Stomach (tissue), 4 donors: ENCODE results near the gene RIPK1.

Source experiments
- POLR2A ChIP-seq, 4 donors: fragments of 450-650 bp; IDR thresholded peaks; one replicate each; pipeline ENCODE4 v1.6.1; 2016; ENCODE audit warnings: antibody characterized with exemption in 4 of 4, control low read depth in 2 of 4, mild to moderate bottlenecking in 1 of 4, moderate library complexity in 1 of 4
- TF ChIP-seq, protein P1 (sequence below), 7 experiments: fragments of 450-650 bp in 4 of 7; fragments of 200-600 bp in 3 of 7; sonication (generic) in 3 of 7; IDR thresholded peaks; one replicate each; pipeline ENCODE4 v1.5.1; 2016 to 2019; ENCODE audit warnings: antibody characterized with exemption in 7 of 7, control low read depth in 2 of 7, mild to moderate bottlenecking in 1 of 7

GRCh38 chr6:3088968-3089367 is 20.7 kb downstream of the RIPK1 start:
- TF ChIP-seq POLR2A (IDR thresholded peaks at IDR 0.05) = no peak
- TF ChIP-seq, protein P1, sequence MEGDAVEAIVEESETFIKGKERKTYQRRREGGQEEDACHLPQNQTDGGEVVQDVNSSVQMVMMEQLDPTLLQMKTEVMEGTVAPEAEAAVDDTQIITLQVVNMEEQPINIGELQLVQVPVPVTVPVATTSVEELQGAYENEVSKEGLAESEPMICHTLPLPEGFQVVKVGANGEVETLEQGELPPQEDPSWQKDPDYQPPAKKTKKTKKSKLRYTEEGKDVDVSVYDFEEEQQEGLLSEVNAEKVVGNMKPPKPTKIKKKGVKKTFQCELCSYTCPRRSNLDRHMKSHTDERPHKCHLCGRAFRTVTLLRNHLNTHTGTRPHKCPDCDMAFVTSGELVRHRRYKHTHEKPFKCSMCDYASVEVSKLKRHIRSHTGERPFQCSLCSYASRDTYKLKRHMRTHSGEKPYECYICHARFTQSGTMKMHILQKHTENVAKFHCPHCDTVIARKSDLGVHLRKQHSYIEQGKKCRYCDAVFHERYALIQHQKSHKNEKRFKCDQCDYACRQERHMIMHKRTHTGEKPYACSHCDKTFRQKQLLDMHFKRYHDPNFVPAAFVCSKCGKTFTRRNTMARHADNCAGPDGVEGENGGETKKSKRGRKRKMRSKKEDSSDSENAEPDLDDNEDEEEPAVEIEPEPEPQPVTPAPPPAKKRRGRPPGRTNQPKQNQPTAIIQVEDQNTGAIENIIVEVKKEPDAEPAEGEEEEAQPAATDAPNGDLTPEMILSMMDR (IDR thresholded peaks at IDR 0.05) = no peak
